ENCODE data around the gene DENND6A. TPM values are rescaled to one million over a fixed set of nuclear protein-coding genes. Genes with fewer than 3 reads are reported as not detected.

DENND6A gene
- total RNA-seq, 3 donors from 2014 or later (not counting 1 experiment from before 2014, with no cell fraction given) = 54.5 to 69.8 (median 57.1) TPM

- ATAC-seq = no peak
- H3K9me3 Mint-ChIP-seq = no peaks in the 10 kb centered on the region
- WGBS (ENCODE audit: insufficient coverage) = 99% methylated on average over 6 of the region's 6 CpGs
- H3K4me3 ChIP-seq (ENCODE audit: low read length) = no peak overlapping the region
- TF ChIP-seq, protein P1, sequence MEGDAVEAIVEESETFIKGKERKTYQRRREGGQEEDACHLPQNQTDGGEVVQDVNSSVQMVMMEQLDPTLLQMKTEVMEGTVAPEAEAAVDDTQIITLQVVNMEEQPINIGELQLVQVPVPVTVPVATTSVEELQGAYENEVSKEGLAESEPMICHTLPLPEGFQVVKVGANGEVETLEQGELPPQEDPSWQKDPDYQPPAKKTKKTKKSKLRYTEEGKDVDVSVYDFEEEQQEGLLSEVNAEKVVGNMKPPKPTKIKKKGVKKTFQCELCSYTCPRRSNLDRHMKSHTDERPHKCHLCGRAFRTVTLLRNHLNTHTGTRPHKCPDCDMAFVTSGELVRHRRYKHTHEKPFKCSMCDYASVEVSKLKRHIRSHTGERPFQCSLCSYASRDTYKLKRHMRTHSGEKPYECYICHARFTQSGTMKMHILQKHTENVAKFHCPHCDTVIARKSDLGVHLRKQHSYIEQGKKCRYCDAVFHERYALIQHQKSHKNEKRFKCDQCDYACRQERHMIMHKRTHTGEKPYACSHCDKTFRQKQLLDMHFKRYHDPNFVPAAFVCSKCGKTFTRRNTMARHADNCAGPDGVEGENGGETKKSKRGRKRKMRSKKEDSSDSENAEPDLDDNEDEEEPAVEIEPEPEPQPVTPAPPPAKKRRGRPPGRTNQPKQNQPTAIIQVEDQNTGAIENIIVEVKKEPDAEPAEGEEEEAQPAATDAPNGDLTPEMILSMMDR (IDR thresholded peaks at IDR 0.05) = no peak
- peak overlapping the region in 1 of 2 donors; percentile 15 for H3K27ac Mint-ChIP-seq
- H3K9me3 ChIP-seq (ENCODE audit: control insufficient read depth, insufficient read depth, low read length) = no peaks in the 10 kb centered on the region
- DNase-seq = no peak
- H3K36me3 ChIP-seq (ENCODE audit: control insufficient read depth, insufficient read depth, low read length) = peaks cover 71% of the 10 kb centered on the region
- no peak overlapping the region for H3K27ac ChIP-seq (ENCODE audit: low read length)
- peaks cover 5% of the 10 kb centered on the region for H3K36me3 Mint-ChIP-seq
- H3K4me3 Mint-ChIP-seq = no peak overlapping the region
- intact Hi-C loops (cut with micrococcal nuclease) = no loop called here
- H3K27me3 ChIP-seq (ENCODE audit: control insufficient read depth, insufficient read depth, low read length) = no peaks in the 10 kb centered on the region
- no peaks in the 10 kb centered on the region for H3K4me1 Mint-ChIP-seq
- no peaks in the 10 kb centered on the region for H3K27me3 Mint-ChIP-seq (ENCODE audit: low read depth in 2 of 2)
- H3K4me1 ChIP-seq (ENCODE audit: control insufficient read depth, insufficient read depth, low read length) = no peaks in the 10 kb centered on the region
Observed at GRCh38 chr3:57627976-57628375, 64.9 kb downstream of the DENND6A start.

- Mint-ChIP-seq H3K4me1 (no peaks in the 10 kb centered on the region), H3K27me3 (ENCODE audit: low read depth in 2 of 2) (no peaks in the 10 kb centered on the region), H3K27ac (peak overlapping the region in 1 of 2 donors; percentile 36), H3K9me3 (no peaks in the 10 kb centered on the region), H3K36me3 (no peaks in the 10 kb centered on the region), H3K4me3 (no peak overlapping the region)
- Histone ChIP-seq H3K9me3 (ENCODE audit: control insufficient read depth, insufficient read depth, low read length) (no peaks in the 10 kb centered on the region), H3K4me3 (ENCODE audit: low read length) (no peak overlapping the region), H3K27ac (ENCODE audit: low read length) (no peak overlapping the region), H3K27me3 (ENCODE audit: control insufficient read depth, insufficient read depth, low read length) (no peaks in the 10 kb centered on the region), H3K4me1 (ENCODE audit: control insufficient read depth, insufficient read depth, low read length) (no peaks in the 10 kb centered on the region), H3K36me3 (ENCODE audit: control insufficient read depth, insufficient read depth, low read length) (peaks cover 51% of the 10 kb centered on the region)
- 93% methylated on average over 3 of the region's 3 CpGs for WGBS (ENCODE audit: insufficient coverage)
- intact Hi-C loops (cut with micrococcal nuclease) = no loop called here
- TF ChIP-seq, protein P1 (IDR thresholded peaks at IDR 0.05) = no peak
- DNase-seq (no peak), ATAC-seq (no peak)
Observed at GRCh38 chr3:57624801-57625200, 68.1 kb downstream of the DENND6A start.

DNA sequence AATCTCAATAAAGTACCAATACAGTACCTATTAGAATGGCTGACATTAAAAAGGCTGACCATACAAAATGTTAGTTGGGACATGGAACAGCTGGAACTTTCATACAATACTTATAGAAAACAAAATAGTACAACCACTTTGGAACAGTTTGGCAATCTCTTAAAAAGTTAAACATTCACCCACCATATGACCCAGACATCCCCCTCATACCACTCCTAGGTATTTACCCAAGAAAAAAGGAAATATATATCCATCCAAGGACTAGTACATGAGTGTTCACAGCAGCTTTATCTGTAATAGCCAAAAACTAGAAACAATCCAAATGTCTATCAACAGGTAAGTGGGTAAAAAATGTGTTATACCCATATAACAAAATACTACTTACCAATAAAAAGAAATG lies 70.5 kb downstream of the DENND6A start:
- TF ChIP-seq, protein P1 (IDR thresholded peaks at IDR 0.05) = no peak
- Mint-ChIP-seq H3K4me1 (no peaks in the 10 kb centered on the region), H3K4me3 (no peak overlapping the region), H3K27me3 (ENCODE audit: low read depth in 2 of 2) (no peaks in the 10 kb centered on the region), H3K9me3 (no peaks in the 10 kb centered on the region), H3K27ac (peak overlapping the region; percentile 68 to 76), H3K36me3 (no peaks in the 10 kb centered on the region)
- Histone ChIP-seq H3K27me3 (ENCODE audit: control insufficient read depth, insufficient read depth, low read length) (no peaks in the 10 kb centered on the region), H3K36me3 (ENCODE audit: control insufficient read depth, insufficient read depth, low read length) (peaks cover 32% of the 10 kb centered on the region), H3K9me3 (ENCODE audit: control insufficient read depth, insufficient read depth, low read length) (no peaks in the 10 kb centered on the region), H3K27ac (ENCODE audit: low read length) (no peak overlapping the region), H3K4me1 (ENCODE audit: control insufficient read depth, insufficient read depth, low read length) (no peaks in the 10 kb centered on the region), H3K4me3 (ENCODE audit: low read length) (no peak overlapping the region)
- ATAC-seq (no peak), DNase-seq (no peak)
- intact Hi-C loops (cut with micrococcal nuclease) = no loop called here

DNA sequence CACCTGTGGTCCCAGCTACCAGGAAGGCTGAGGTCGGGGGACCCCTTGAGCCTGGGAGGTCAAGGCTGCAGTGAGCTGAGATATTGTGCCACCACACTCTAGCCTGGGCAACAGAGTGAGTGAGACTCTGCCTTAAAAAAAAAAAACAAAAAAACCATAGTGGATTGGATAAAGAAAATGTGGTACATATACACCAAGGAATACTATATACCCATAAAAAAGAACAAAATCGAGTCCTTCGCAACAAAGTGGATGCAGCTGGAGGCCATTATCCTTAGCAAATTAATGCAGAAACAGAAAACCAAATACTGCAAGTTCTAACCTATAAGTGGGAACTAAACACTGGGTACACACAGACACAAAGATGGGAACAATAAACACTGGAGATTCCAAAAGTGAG lies 75.1 kb downstream of the DENND6A start:
- 100% methylated on average over 1 of the region's 3 CpGs for WGBS (ENCODE audit: insufficient coverage)
- H3K36me3 Mint-ChIP-seq = no peaks in the 10 kb centered on the region
- no peak for ATAC-seq

More for the DNA sequence above, 75.1 kb downstream of the DENND6A start:
- TF ChIP-seq, protein P1 (IDR thresholded peaks at IDR 0.05) = no peak
- H3K9me3 Mint-ChIP-seq = no peaks in the 10 kb centered on the region
- H3K4me1 Mint-ChIP-seq = peaks cover 0 to 5% of the 10 kb centered on the region in 2 donors
- Histone ChIP-seq H3K36me3 (ENCODE audit: control insufficient read depth, insufficient read depth, low read length) (peaks cover 6% of the 10 kb centered on the region), H3K27me3 (ENCODE audit: control insufficient read depth, insufficient read depth, low read length) (no peaks in the 10 kb centered on the region), H3K4me1 (ENCODE audit: control insufficient read depth, insufficient read depth, low read length) (no peaks in the 10 kb centered on the region), H3K27ac (ENCODE audit: low read length) (no peak overlapping the region), H3K9me3 (ENCODE audit: control insufficient read depth, insufficient read depth, low read length) (no peaks in the 10 kb centered on the region), H3K4me3 (ENCODE audit: low read length) (no peak overlapping the region)
- no peak overlapping the region for H3K4me3 Mint-ChIP-seq
- DNase-seq = no peak
- intact Hi-C loops (cut with micrococcal nuclease) = no loop called here
- no peak overlapping the region for H3K27ac Mint-ChIP-seq
- H3K27me3 Mint-ChIP-seq (ENCODE audit: low read depth in 2 of 2) = no peaks in the 10 kb centered on the region
